Measurements from ENCODE around the gene SH3GL2. TPM values are rescaled to one million over a fixed set of nuclear protein-coding genes. Genes with fewer than 3 reads are reported as not detected.

Gene SH3GL2
- not detected for total RNA-seq

DNA sequence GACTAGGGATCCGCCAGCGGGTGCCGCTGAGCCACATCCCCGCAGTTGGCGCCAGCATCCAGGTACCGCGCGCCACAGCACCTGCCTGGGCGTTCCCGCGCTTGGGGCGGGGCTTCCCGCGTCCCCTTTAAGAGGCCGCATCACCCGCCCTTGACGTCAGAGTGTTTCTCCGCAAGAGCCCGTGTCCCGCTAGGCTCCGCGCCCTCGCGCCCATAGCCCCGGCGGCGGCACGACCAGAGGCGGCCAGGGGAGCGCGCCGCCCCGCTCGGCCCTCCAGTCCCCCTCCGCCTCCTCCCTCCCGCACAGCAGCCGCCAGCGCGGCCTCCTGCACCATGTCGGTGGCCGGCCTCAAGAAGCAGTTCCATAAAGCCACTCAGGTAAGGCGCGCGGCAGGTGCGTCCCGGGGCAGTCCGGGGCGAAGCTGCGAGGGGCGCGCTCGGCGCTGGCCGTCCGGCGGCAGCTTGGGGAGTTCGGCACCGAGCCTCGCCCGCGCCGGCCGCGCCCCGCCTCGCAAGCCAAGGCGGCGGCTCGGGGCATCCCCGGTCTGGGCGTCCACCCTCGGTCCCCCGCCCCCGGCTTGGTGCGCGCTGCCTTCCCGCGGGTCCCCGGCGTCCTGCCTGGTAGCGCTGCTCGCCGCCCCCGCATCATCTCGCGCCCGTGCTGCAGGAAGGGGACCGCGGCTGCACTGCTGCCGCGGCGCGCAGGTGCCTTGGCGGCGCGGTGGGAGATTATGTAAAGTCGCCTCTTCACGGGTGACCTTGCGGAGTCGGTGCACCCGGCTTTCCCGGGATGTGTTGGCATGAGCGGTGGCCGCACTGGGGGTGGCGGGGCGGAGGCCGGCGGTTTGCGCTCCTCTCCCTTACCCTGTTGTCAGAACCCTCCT, at the start of gene SH3GL2:
Gene SH3GL2 (plus strand): TSS at position 156 of the 883 bp plus-strand sequence.
- Mint-ChIP-seq H3K27me3 (peaks cover 32% of the 10 kb centered on the region), H3K4me3 (peak within 1 kb of the TSS; percentile 33), H3K9me3 (no peaks in the 10 kb centered on the region), H3K27ac (no peak within 1 kb of the TSS), H3K4me1 (no peaks in the 10 kb centered on the region), H3K36me3 (ENCODE audit: low read depth) (no peaks in the 10 kb centered on the region)
- ATAC-seq (replicated peaks) = no peak

DNA sequence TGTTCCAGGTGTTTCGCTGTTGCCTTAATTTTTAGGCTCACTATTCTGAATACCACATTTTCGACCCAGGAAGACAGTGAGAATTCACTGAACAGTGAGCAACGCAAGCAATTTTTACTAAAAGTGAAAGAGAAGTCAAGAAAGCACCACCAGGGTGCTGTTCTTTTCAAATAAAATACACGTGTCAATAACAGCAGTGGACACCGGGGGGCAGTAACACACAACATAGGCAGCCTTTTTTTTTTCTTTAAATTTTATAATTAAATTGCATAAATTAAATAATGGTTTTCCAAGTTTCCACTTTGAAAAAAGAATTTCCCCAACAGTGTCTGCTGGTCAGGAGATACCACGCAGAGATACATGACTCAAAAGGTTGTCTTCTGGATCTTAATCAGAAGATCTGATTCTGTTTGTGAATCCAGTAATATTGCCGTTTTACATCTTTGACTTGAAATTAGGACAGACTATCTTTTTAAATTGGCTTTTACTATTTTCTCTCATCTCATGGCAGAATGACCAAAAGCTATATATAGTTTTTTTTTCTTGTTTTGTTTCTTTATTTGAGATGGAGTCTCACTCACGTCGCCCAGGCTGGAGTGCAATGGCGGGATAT, 47.1 kb upstream of the SH3GL2 start:
- H3K9me3 Mint-ChIP-seq = no peaks in the 10 kb centered on the region
- H3K36me3 Mint-ChIP-seq (ENCODE audit: low read depth) = no peaks in the 10 kb centered on the region
- H3K27ac Mint-ChIP-seq = no peak overlapping the region
- no peaks in the 10 kb centered on the region for H3K4me1 Mint-ChIP-seq
- ATAC-seq (replicated peaks) = no peak
- H3K4me3 Mint-ChIP-seq = no peak overlapping the region
- no peaks in the 10 kb centered on the region for H3K27me3 Mint-ChIP-seq

GRCh38 chr9:17532461-17532860, 46.4 kb upstream of the SH3GL2 start:
- H3K4me1 Mint-ChIP-seq = no peaks in the 10 kb centered on the region
- no peak overlapping the region for H3K27ac Mint-ChIP-seq
- no peak for ATAC-seq (replicated peaks)
- H3K9me3 Mint-ChIP-seq = no peaks in the 10 kb centered on the region
- no peaks in the 10 kb centered on the region for H3K36me3 Mint-ChIP-seq (ENCODE audit: low read depth)
- H3K27me3 Mint-ChIP-seq = no peaks in the 10 kb centered on the region
- H3K4me3 Mint-ChIP-seq = no peak overlapping the region

DNA sequence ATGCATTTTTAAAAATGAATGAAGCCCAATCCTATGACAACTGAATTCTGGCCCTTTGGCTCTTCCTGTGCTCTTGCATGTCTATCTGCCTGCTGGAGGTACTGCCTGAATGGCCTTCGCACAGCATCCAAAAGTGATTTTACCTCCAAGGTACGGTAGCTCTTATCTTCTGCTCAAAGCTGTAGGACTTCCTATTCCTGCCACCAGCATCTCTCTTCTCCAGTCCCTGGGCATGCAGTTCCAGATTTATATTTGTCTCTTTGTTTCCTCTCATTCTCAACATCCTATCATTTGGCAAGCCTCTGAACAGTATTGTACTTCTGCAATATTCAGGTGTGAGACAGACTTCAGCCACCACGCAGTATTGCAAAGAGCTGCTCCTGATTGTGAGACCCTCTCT, 43.7 kb upstream of the SH3GL2 start:
- Mint-ChIP-seq H3K4me3 (no peak overlapping the region), H3K27ac (no peak overlapping the region), H3K4me1 (no peaks in the 10 kb centered on the region), H3K27me3 (no peaks in the 10 kb centered on the region), H3K9me3 (no peaks in the 10 kb centered on the region), H3K36me3 (ENCODE audit: low read depth) (no peaks in the 10 kb centered on the region)
- no peak for ATAC-seq (replicated peaks)

GRCh38 chr9:17536027-17536426, 42.8 kb upstream of the SH3GL2 start:
- H3K36me3 Mint-ChIP-seq (ENCODE audit: low read depth) = no peaks in the 10 kb centered on the region
- no peak overlapping the region for H3K27ac Mint-ChIP-seq
- H3K4me1 Mint-ChIP-seq = no peaks in the 10 kb centered on the region
- peaks cover 4% of the 10 kb centered on the region for H3K9me3 Mint-ChIP-seq
- no peaks in the 10 kb centered on the region for H3K27me3 Mint-ChIP-seq
- no peak for ATAC-seq (replicated peaks)
- no peak overlapping the region for H3K4me3 Mint-ChIP-seq

GRCh38 chr9:17551023-17551422, 27.8 kb upstream of the SH3GL2 start:
- Mint-ChIP-seq H3K36me3 (ENCODE audit: low read depth) (no peaks in the 10 kb centered on the region), H3K4me3 (no peak overlapping the region), H3K4me1 (no peaks in the 10 kb centered on the region), H3K27me3 (no peaks in the 10 kb centered on the region), H3K9me3 (peaks cover 5% of the 10 kb centered on the region), H3K27ac (no peak overlapping the region)
- no peak for ATAC-seq (replicated peaks)

DNA sequence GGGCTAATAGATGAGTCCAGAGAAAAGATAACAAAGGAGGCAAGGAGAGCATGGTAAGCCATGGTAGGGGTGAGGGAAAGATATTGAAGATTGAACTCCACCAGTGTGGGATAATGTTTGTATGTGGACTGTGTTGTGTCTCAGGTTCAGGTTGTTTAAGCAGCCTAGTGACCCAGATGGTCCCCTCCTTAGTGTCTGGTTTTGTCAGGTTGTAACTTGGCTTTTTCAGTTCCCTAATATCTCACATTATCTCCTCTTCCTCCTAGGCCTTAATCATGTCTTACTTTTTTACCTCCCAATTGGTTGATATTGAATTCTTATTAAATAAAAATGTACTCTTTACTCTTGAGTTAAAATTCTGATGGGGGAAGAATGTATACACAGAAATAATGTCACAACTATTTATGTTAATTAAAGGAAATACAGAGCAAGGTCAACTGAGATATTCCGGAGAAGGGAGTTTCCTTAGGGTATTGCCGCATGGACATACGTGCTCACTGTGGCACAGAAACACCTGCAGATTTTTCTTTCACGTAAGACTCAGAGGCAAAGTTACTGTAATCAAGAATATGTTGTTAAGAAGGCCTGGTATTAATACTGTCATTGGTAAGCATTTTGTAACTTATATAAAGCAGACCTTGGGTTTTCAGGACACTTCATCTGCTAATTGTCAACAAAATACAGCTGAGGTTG, 23.4 kb upstream of the SH3GL2 start:
- no peak overlapping the region for H3K27ac Mint-ChIP-seq
- H3K4me3 Mint-ChIP-seq = no peak overlapping the region
- no peaks in the 10 kb centered on the region for H3K27me3 Mint-ChIP-seq
- H3K9me3 Mint-ChIP-seq = peaks cover 3% of the 10 kb centered on the region
- ATAC-seq (replicated peaks) = no peak
- H3K4me1 Mint-ChIP-seq = no peaks in the 10 kb centered on the region
- H3K36me3 Mint-ChIP-seq (ENCODE audit: low read depth) = no peaks in the 10 kb centered on the region

DNA sequence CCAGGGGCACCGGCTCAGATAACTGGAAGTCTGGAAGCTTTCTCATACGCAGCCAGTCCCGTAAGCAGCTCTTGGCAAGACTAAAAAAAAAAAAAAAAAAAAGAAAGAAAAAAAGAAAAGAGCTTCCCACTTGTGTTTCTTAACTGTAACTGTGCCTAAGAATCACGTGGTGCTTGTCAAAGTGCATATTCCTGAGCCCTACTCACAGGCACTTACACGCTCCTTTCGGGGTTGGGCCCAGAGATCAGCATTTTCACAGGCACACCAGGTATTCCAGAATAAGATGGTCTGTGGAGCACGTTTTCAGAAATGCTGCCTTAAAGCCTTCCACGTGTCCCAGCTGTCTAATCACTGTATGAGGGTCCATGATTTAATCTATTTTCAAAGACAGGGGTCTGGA, 22.6 kb upstream of the SH3GL2 start:
- H3K27me3 Mint-ChIP-seq = no peaks in the 10 kb centered on the region
- H3K4me3 Mint-ChIP-seq = no peak overlapping the region
- H3K36me3 Mint-ChIP-seq (ENCODE audit: low read depth) = no peaks in the 10 kb centered on the region
- no peaks in the 10 kb centered on the region for H3K4me1 Mint-ChIP-seq
- peaks cover 3% of the 10 kb centered on the region for H3K9me3 Mint-ChIP-seq
- H3K27ac Mint-ChIP-seq = no peak overlapping the region
- no peak for ATAC-seq (replicated peaks)

DNA sequence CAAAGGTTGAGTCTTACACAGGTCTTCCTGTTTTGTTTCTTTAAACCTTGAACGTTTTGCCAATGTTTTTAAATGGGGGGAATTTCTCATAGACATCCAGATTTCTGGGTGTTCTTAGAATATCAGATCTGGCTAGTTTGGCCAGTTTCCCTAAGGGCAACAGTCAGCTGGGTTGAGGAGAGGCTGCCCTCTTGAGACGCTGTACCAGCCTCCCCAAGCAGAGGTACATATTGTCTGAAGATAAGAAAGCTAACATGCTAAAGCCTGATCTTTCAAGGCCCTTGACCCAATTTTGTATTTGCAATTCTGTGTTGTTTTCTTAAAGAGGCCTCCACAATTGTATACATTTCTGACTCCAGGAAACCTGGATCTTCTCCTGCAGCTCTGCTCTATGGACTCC, 21.9 kb upstream of the SH3GL2 start:
- no peak for ATAC-seq (replicated peaks)
- peaks cover 4% of the 10 kb centered on the region for H3K9me3 Mint-ChIP-seq
- no peak overlapping the region for H3K27ac Mint-ChIP-seq
- no peaks in the 10 kb centered on the region for H3K36me3 Mint-ChIP-seq (ENCODE audit: low read depth)
- H3K4me3 Mint-ChIP-seq = no peak overlapping the region
- H3K27me3 Mint-ChIP-seq = no peaks in the 10 kb centered on the region
- H3K4me1 Mint-ChIP-seq = no peaks in the 10 kb centered on the region

DNA sequence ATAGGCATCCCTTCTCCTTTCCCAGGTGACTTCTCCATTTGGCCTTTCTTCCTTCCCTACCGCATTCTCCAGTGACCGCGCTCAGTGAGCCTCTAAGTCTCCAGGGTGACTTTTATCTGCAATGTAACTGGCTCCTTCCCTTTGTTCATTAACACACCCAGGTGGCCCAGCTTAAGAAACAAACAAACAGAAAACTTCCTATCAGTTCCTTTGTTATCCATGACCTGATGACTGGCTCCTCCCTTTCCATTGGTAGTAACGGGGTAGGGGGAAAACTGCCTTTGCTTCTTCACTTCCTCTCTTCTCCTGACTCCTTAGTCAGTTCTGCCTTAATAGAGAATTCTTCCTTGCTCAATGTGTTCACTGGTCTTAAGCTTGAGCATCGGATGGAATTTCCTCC, 7.0 kb upstream of the SH3GL2 start:
- H3K4me3 Mint-ChIP-seq = no peak overlapping the region
- peaks cover 4% of the 10 kb centered on the region for H3K9me3 Mint-ChIP-seq
- H3K27ac Mint-ChIP-seq = no peak overlapping the region
- no peak for ATAC-seq (replicated peaks)
- H3K4me1 Mint-ChIP-seq = no peaks in the 10 kb centered on the region
- no peaks in the 10 kb centered on the region for H3K36me3 Mint-ChIP-seq (ENCODE audit: low read depth)
- peaks cover 2% of the 10 kb centered on the region for H3K27me3 Mint-ChIP-seq

DNA sequence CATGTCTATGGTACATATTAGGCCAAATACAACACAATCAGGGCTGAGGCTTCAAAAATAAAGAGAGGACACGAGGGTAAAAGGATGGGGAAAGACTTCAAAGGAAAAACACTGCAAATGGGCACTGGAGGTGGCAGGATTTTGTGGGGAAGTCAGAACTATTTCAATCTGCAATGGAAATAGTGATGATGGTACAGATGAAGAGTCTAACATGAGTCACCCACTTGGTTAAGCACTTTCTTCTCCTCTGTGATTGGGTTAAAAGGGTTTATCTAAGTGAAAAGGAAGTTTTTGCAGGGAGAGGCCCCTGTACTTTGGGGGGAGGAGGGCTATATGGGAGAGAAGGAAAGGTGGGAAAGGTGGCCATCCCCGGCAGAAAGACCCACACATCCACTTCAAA, 4.5 kb upstream of the SH3GL2 start:
- peaks cover 14% of the 10 kb centered on the region for H3K27me3 Mint-ChIP-seq
- H3K27ac Mint-ChIP-seq = no peak overlapping the region
- H3K9me3 Mint-ChIP-seq = peaks cover 4% of the 10 kb centered on the region

GRCh38 chr9:17578577-17578910, 322 bp upstream of the SH3GL2 start:
- Mint-ChIP-seq H3K9me3 (no peaks in the 10 kb centered on the region), H3K27ac (no peak overlapping the region), H3K27me3 (peaks cover 32% of the 10 kb centered on the region), H3K4me3 (peak overlapping the region; percentile 25), H3K36me3 (ENCODE audit: low read depth) (no peaks in the 10 kb centered on the region), H3K4me1 (no peaks in the 10 kb centered on the region)
- ATAC-seq (replicated peaks) = no peak

More for the DNA sequence above, 4.5 kb upstream of the SH3GL2 start:
- no peaks in the 10 kb centered on the region for H3K36me3 Mint-ChIP-seq (ENCODE audit: low read depth)
- H3K4me1 Mint-ChIP-seq = no peaks in the 10 kb centered on the region
- H3K4me3 Mint-ChIP-seq = no peak overlapping the region
- ATAC-seq (replicated peaks) = no peak

DNA sequence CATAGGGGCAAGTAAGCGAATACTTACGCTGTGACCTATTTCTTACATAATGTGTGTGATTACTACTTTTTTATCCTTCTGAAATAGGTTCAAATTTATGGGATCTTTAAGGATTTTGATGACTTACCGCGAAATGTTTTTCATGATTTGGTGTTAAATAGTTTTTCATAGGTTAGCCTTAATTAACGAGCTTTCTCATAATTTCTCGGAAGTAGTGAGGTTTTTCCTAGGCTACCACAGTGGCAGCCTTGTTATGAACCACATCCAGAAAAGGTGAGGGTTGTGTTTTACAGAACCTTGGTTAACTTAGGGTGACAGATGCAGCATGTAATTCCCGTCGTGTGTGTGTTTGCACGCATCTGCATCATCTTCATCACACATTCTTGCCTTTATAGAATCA, 1.3 kb downstream of the SH3GL2 start:
- Mint-ChIP-seq H3K4me1 (no peaks in the 10 kb centered on the region), H3K4me3 (peak overlapping the region; percentile 33), H3K9me3 (no peaks in the 10 kb centered on the region), H3K27ac (no peak overlapping the region), H3K27me3 (peaks cover 32% of the 10 kb centered on the region), H3K36me3 (ENCODE audit: low read depth) (no peaks in the 10 kb centered on the region)
- ATAC-seq (replicated peaks) = no peak

DNA sequence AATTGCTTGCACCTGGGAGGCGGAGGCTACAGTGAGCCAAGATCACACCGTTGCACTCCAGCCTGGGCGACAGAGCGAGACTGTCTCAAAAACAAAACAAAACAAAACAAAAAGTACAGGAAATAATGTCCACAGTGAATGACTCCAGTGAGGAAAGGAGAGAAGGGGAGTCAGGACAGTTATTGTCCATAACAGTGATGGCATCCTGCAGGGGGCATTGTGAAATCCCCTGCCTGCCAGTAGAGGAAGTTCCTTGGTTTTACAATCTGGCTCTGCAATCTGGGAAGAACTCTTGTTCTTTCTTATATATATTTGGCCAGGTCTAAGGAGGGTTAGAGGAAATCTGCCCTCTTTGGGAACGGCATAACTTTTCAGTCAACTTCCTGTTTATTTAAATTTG, 8.2 kb downstream of the SH3GL2 start:
- Mint-ChIP-seq H3K36me3 (ENCODE audit: low read depth) (no peaks in the 10 kb centered on the region), H3K9me3 (no peaks in the 10 kb centered on the region), H3K27ac (no peak overlapping the region), H3K4me1 (no peaks in the 10 kb centered on the region), H3K4me3 (no peak overlapping the region), H3K27me3 (no peaks in the 10 kb centered on the region)
- no peak for ATAC-seq (replicated peaks)

DNA sequence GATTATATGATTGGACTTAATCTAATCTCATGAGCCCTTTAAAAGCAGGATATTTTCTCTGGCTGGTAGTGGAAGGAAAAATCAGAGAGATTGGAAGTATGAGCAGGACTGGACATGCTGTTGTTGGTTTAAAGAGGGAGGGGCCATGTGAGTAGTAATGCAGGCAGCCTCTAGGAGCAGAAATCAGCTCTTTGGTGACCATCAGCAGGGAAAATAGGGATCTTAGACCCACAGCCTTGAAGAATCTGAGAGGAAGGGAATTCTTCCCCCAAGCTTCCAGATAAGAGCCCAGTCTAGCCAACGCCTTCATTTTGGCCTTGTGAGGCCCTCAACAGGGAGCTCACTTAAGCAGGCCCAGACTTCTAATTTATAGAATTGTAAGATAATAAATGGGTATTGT, 9.5 kb downstream of the SH3GL2 start:
- no peaks in the 10 kb centered on the region for H3K9me3 Mint-ChIP-seq
- no peak overlapping the region for H3K27ac Mint-ChIP-seq
- no peaks in the 10 kb centered on the region for H3K4me1 Mint-ChIP-seq
- H3K36me3 Mint-ChIP-seq (ENCODE audit: low read depth) = no peaks in the 10 kb centered on the region
- no peak for ATAC-seq (replicated peaks)
- H3K4me3 Mint-ChIP-seq = no peak overlapping the region
- no peaks in the 10 kb centered on the region for H3K27me3 Mint-ChIP-seq
